ENCODE results near the gene GRK3.
"Not testable (repeated sequence)": the region's sequence is repeated elsewhere in the genome, so short reads cannot be mapped to it uniquely, and the experiment has no call there.

DNA sequence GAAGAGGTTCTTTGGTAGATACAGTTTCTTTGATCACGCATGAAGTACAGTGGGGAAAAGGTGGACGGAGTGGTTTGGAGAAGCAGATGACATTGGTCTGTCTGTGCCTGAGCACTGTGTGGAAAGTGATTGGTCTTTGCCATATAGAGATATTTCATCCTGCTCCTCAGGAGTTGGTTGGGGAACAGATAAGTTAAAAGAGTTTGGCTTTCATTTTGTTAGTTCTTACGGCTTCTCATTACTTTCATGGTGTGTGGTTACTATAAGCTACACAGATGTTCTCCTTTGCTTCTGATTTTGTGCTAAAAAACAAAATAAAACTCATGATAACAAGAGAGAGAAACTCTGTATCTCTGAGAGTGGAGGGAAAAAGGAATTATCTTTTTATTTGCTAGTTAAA lies 40.7 kb downstream of the GRK3 start:
- TF ChIP-seq EZH2 (IDR thresholded peaks at IDR 0.05; ENCODE audit: low read depth), result not testable (repeated sequence)
- TF ChIP-seq, protein P1, sequence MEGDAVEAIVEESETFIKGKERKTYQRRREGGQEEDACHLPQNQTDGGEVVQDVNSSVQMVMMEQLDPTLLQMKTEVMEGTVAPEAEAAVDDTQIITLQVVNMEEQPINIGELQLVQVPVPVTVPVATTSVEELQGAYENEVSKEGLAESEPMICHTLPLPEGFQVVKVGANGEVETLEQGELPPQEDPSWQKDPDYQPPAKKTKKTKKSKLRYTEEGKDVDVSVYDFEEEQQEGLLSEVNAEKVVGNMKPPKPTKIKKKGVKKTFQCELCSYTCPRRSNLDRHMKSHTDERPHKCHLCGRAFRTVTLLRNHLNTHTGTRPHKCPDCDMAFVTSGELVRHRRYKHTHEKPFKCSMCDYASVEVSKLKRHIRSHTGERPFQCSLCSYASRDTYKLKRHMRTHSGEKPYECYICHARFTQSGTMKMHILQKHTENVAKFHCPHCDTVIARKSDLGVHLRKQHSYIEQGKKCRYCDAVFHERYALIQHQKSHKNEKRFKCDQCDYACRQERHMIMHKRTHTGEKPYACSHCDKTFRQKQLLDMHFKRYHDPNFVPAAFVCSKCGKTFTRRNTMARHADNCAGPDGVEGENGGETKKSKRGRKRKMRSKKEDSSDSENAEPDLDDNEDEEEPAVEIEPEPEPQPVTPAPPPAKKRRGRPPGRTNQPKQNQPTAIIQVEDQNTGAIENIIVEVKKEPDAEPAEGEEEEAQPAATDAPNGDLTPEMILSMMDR (conservative IDR thresholded peaks at IDR 0.05), result not testable (repeated sequence)
